DOHH2 (cell line): ENCODE results near the gene RABL2B.

Source experiments
- H3F3A ChIP-seq: fragments of 200-600 bp; sonication (generic), shearing (Covaris generic); 2 replicates; pipeline ENCODE4 v1.6.0; 2016; ENCODE audit warnings: antibody characterized with exemption, mild to moderate bottlenecking; ENCODE audit not compliant: control insufficient read depth, insufficient read depth
- H3K27ac ChIP-seq: fragments of 200-600 bp; sonication (generic); 2 replicates; pipeline ENCODE4 v1.5.1; 2014; ENCODE audit warnings: low read depth, mild to moderate bottlenecking, low read length, moderate library complexity
- H3K27me3 ChIP-seq: fragments of 200-600 bp; sonication (generic); 2 replicates; pipeline ENCODE4 v1.6.1; 2014; ENCODE audit warnings: mild to moderate bottlenecking, low read length, mixed read lengths; ENCODE audit not compliant: control insufficient read depth
- H3K36me3 ChIP-seq: fragments of 200-600 bp; sonication (generic); 2 replicates; pipeline ENCODE4 v1.6.1; 2014; ENCODE audit warnings: mild to moderate bottlenecking, low read length, moderate library complexity, mixed read lengths; ENCODE audit not compliant: control insufficient read depth
- H3K4me1 ChIP-seq: fragments of 200-600 bp; sonication (generic); 2 replicates; pipeline ENCODE4 v1.6.1; 2014; ENCODE audit warnings: mild to moderate bottlenecking, low read length, mixed read lengths; ENCODE audit not compliant: control insufficient read depth
- H3K4me2 ChIP-seq: fragments of 200-600 bp; sonication (generic); 2 replicates; pipeline ENCODE4 v1.6.0; 2014; ENCODE audit warnings: mild to moderate bottlenecking, low read length, moderate library complexity
- H3K4me3 ChIP-seq: fragments of 200-600 bp; sonication (generic); 2 replicates; pipeline ENCODE4 v1.5.1; 2014; ENCODE audit warnings: mild to moderate bottlenecking, low read length, mixed read lengths
- H3K79me2 ChIP-seq: fragments of 200-600 bp; sonication (generic); 2 replicates; pipeline ENCODE4 v1.6.1; 2014; ENCODE audit warnings: mild to moderate bottlenecking, low read length, mixed read lengths; ENCODE audit not compliant: control insufficient read depth
- H3K9me2 ChIP-seq: fragments of 200-600 bp; sonication (generic); replicated peaks from 2 replicates; pipeline ENCODE4 v1.6.1; 2014; ENCODE audit warnings: mild to moderate bottlenecking, low read length, mixed read lengths; ENCODE audit not compliant: control insufficient read depth
- H3K9me3 ChIP-seq: fragments of 200-600 bp; sonication (generic); 2 replicates; pipeline ENCODE4 v1.6.1; 2014; ENCODE audit warnings: antibody characterized with exemption, low read length, mixed read lengths; ENCODE audit not compliant: control insufficient read depth, insufficient read depth
- H4K20me1 ChIP-seq: fragments of 200-600 bp; sonication (generic); 2 replicates; pipeline ENCODE4 v1.6.0; 2014; ENCODE audit warnings: low read depth, mild to moderate bottlenecking, antibody characterized with exemption, low read length, moderate library complexity; ENCODE audit not compliant: control insufficient read depth, insufficient read depth
- CTCF ChIP-seq: fragments of 200-600 bp; sonication (generic); IDR thresholded peaks from one replicate; pipeline ENCODE4 v1.5.1; 2014; ENCODE audit warnings: antibody characterized with exemption, mild to moderate bottlenecking, low read depth, low read length; ENCODE audit not compliant: poor library complexity, severe bottlenecking
- EZH2phosphoT487 ChIP-seq: fragments of 200-600 bp; sonication (generic); IDR thresholded peaks from 2 replicates; pipeline ENCODE4 v1.6.1; 2017; ENCODE audit warnings: borderline replicate concordance, mild to moderate bottlenecking, antibody characterized with exemption, low read length, moderate library complexity, mixed read lengths

Gene RABL2B

GRCh38 chr22:50735739-50736030 lies 47.8 kb downstream of the RABL2B start:
- H3F3A ChIP-seq: no peaks in the 10 kb centered on the region
- H4K20me1 ChIP-seq: no peaks in the 10 kb centered on the region
- no peaks in the 10 kb centered on the region for H3K9me2 ChIP-seq
- no peak for TF ChIP-seq EZH2phosphoT487
- TF ChIP-seq CTCF: no peak
- no peak overlapping the region for H3K4me3 ChIP-seq
- H3K4me2 ChIP-seq: no peak overlapping the region
- H3K9me3 ChIP-seq: no peaks in the 10 kb centered on the region
- H3K4me1 ChIP-seq: peaks cover 13% of the 10 kb centered on the region
- no peaks in the 10 kb centered on the region for H3K36me3 ChIP-seq
- H3K27me3 ChIP-seq: peaks cover 17% of the 10 kb centered on the region
- H3K79me2 ChIP-seq: no peaks in the 10 kb centered on the region
- no peak overlapping the region for H3K27ac ChIP-seq

GRCh38 chr22:50734986-50735738 lies 48.3 kb downstream of the RABL2B start:
- Histone ChIP-seq H3F3A (no peaks in the 10 kb centered on the region), H3K4me3 (no peak overlapping the region), H3K4me2 (no peak overlapping the region), H3K4me1 (peaks cover 16% of the 10 kb centered on the region), H3K27me3 (peaks cover 17% of the 10 kb centered on the region), H4K20me1 (no peaks in the 10 kb centered on the region), H3K27ac (no peak overlapping the region), H3K9me2 (no peaks in the 10 kb centered on the region), H3K79me2 (no peaks in the 10 kb centered on the region), H3K36me3 (no peaks in the 10 kb centered on the region), H3K9me3 (no peaks in the 10 kb centered on the region)
- TF ChIP-seq EZH2phosphoT487: no peak
- no peak for TF ChIP-seq CTCF

- H3K9me3 ChIP-seq: no peaks in the 10 kb centered on the region
- no peaks in the 10 kb centered on the region for H3K79me2 ChIP-seq
- no peak overlapping the region for H3K27ac ChIP-seq
- H4K20me1 ChIP-seq: no peaks in the 10 kb centered on the region
- peaks cover 24% of the 10 kb centered on the region for H3K4me1 ChIP-seq
- no peaks in the 10 kb centered on the region for H3K9me2 ChIP-seq
- TF ChIP-seq CTCF: no peak
- TF ChIP-seq EZH2phosphoT487: no peak
- H3K36me3 ChIP-seq: no peaks in the 10 kb centered on the region
- H3F3A ChIP-seq: no peaks in the 10 kb centered on the region
- no peak overlapping the region for H3K4me3 ChIP-seq
- peaks cover 17% of the 10 kb centered on the region for H3K27me3 ChIP-seq
- H3K4me2 ChIP-seq: no peak overlapping the region
Observed at GRCh38 chr22:50734343-50734771, 49.1 kb downstream of the RABL2B start.
